AG09309 (cell line): ENCODE data around the gene PCSK2.

Experiments
- DNase-seq: peaks from one replicate; pipeline ENCODE4 v3.0.0-alpha.2; 2010; ENCODE audit warnings: low read depth
- H3K4me3 ChIP-seq: 2 replicates; pipeline ENCODE4 v1.5.1; 2011; ENCODE audit warnings: mild to moderate bottlenecking, low read depth, low read length, moderate library complexity; ENCODE audit not compliant: control insufficient read depth
- TF ChIP-seq, protein P1 (sequence below): IDR thresholded peaks from 2 replicates; pipeline ENCODE4 v1.5.1; 2011; ENCODE audit warnings: mild to moderate bottlenecking, low read depth, low read length, inconsistent platforms; ENCODE audit not compliant: insufficient read depth, control insufficient read depth; ENCODE audit errors: missing control alignments

The PCSK2 gene

DNA sequence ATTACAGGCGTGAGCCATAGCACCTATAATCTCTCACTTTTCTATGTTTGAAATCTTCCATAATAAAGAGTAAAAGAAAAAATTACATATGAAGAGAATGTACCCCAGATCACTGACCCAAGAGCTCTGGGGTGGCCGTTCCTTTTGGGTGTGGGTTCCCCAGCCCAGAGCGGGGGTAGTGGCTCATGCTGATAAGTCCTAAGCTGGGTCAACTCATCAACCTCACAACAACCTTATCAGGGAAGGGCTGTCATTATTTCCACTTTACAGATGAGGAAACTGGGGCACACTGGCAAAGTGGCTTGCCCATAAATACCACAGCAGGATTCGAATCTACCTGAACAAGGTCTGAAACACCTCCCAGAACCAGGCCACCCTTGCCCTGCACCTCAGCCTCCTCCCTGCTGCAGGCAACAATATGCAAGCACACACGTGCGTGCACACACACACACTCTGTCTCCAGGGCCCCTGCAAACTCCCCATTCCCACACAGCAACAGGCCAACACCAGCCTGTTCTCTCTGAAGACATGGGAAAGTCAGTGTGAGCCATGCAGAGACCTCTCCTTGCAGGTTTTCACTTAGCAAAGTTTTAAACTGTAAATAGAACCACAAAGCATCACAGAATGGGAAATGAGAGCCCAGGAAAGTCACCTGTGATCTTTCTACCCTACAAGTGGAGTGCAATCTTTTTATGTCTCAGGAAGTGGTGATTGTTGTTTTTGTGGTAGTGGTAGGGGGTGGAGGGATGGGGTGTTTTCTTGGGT, 276.6 kb downstream of the PCSK2 start:
- no peak for DNase-seq
- H3K4me3 ChIP-seq = no peak overlapping the region
- TF ChIP-seq, protein P1, sequence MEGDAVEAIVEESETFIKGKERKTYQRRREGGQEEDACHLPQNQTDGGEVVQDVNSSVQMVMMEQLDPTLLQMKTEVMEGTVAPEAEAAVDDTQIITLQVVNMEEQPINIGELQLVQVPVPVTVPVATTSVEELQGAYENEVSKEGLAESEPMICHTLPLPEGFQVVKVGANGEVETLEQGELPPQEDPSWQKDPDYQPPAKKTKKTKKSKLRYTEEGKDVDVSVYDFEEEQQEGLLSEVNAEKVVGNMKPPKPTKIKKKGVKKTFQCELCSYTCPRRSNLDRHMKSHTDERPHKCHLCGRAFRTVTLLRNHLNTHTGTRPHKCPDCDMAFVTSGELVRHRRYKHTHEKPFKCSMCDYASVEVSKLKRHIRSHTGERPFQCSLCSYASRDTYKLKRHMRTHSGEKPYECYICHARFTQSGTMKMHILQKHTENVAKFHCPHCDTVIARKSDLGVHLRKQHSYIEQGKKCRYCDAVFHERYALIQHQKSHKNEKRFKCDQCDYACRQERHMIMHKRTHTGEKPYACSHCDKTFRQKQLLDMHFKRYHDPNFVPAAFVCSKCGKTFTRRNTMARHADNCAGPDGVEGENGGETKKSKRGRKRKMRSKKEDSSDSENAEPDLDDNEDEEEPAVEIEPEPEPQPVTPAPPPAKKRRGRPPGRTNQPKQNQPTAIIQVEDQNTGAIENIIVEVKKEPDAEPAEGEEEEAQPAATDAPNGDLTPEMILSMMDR = no peak

DNA sequence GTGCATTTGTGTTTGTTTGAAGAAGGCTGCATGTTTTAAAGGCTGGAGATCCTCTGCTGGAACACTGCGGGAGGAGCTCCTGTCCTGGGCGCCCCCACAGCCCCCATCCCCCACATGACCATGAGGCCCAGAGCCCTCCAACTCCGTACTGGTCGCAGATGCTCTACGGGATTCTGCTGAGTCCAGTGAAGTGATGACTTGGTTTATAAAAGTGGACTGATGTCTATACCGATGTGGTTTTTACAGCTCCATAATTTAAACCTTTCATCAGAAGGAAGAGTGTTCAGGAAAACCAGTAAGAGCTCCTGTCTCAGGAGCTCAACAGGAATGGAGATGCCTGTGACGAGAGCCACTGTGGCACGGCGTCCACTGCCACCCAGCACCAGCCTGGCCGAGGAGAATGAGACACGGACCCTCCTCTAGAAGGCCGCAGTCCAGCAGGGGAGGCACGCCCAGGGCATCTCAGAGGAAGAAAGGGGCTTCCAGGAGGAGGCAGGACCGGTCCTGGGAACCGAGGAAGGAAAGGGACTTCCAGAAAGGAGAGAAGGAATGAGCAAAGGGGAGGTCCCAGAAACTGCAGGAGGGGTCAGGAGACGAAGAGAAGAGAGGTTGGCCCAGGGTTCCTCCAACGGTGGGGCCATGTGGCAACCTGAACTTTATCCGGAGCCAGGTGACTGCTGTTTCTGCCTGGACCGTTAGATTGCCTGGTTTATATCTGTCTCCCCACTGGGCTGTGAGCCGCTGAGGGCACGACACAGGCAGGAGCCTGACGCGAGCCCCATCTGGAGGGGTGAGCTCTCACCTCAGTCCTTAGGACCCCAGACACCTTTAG, 277.4 kb downstream of the PCSK2 start:
- H3K4me3 ChIP-seq = peak overlapping the region; percentile 21; the same call in 1 of the 2 replicates
- DNase-seq = no peak
- TF ChIP-seq, protein P1 = no peak

DNA sequence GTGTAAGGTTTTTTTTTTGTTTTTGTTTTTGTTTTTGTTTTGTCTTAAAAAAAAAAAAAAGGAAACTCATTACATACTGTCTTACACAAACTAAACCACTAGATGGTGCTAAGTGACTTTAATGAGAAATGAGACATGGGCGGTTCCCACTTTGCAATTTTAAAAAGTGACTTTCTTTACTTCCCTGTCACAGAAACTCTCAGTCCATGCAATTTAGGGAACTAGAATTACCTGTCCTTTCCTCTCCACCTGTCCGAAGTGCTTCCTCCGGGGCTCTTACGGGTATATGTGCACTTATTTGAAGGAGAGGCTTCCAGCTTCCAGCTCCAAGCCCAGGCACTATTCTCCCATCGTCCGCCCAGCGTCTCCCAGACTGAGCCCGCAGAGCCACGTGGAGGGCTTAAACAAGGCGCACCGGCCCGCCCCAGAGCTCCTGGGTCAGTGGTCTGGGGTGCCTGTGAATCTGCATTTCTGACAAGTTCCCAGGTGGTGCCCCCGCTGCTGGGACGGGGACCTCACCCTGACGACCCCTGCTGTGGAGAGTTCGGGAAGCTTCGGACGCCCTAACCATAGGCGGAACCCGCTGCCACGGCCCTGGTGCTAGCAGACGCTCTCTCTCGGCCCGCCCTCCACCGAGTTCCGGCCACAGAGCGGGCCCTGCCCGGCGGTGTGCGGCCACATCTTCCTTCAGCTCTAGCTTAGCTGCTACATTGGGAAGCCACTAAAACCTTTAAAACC, 278.2 kb downstream of the PCSK2 start:
- peak overlapping the region; percentile 53 for H3K4me3 ChIP-seq
- DNase-seq = no peak
- TF ChIP-seq, protein P1 = peak; percentile 48

DNA sequence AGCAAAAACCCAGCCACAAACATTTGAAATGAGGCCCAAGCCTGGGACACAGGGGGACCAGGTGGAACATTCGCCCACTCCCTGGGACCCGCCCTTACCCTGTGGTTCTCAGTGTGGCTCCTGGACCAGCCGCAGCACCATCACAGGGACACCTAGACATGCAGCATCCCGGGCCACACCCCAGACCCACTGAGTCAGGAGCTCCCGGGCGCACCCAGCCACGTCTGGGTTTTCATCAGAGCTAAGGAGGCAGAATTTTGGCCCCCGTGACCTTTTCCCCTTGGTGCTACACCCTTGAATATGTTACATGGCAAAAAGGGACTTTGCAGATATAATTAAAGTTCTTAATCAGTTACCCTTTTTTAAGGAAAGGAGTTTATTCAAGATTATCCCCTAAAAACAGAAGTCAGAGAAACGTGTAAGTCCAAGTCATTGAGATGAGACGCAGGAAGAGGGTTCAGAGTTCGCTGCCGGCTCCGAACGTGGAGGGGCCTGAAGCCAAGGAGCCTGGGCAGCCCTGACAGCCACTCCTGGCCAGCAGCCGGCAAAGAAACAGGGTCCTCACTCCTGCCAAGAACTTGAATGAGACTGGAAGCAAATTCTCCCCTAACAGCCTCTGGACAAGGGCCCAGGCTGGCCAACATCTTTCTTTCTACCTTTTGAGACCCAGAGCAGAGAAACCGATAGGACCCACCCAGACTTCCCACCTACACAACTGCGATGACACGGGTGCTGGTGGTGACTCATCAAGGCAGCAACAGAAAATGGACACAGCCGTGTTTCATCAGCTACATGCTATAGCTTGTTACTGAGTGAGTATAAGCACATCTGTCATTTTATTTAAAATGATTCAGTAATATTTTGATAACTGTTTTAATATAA, 279.0 kb downstream of the PCSK2 start:
- DNase-seq = no peak
- peak overlapping the region; percentile 53 for H3K4me3 ChIP-seq
- TF ChIP-seq, protein P1 = no peak

DNA sequence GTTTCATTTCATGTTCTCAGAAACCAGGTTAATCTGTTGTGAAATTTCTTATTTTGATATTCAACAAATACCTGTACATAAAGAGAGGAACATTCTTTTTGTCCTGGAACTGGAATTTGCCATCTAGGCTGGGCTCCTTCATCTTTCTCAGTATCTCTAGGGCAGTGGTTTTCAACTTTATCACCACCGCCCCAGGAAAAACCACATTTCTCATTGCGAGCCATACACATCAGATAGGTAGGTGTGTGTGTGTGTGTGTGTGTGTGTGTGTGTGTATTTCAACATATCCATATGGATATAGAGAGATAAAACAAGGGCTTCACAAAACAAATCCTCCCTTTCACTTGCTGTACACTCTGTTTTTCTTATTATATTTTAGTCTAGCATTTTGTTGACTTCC, 280.2 kb downstream of the PCSK2 start:
- TF ChIP-seq, protein P1 = no peak
- no peak for DNase-seq
- H3K4me3 ChIP-seq = no peak overlapping the region

DNA sequence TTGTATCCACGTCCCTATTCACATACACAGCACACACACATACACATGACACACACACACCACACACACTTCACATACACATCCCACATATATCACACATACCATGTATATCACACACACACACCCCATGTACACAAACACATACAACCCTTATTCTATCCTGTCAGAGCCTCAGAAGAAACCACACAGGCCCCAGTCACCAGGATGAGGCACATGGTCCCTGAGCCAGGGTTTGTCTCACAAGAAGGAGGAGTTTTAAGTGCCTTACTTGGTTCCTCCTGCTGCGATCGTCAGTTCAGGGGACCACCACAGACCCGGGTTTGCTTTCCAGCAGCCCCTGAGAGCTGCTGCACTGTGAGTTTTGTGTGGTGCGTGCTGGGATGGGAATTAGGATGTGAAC, 280.7 kb downstream of the PCSK2 start:
- TF ChIP-seq, protein P1 = no peak
- no peak for DNase-seq
- H3K4me3 ChIP-seq = no peak overlapping the region
